HG03469 (cell line): ENCODE results near the gene BRSK2.

Experiments
- ATAC-seq: cut with Tn5 transposase; IDR thresholded peaks from one replicate; pipeline ENCODE4 v1.9.1; 2021; ENCODE audit warnings: mild to moderate bottlenecking, moderate library complexity, moderate number of reproducible peaks; ENCODE audit not compliant: unreplicated experiment

Gene BRSK2

GRCh38 chr11:1395773-1396374, 6.1 kb downstream of the BRSK2 start:
- no peak for ATAC-seq

GRCh38 chr11:1396375-1396841, 6.7 kb downstream of the BRSK2 start:
- ATAC-seq: no peak

GRCh38 chr11:1397146-1397861, 7.6 kb downstream of the BRSK2 start:
- ATAC-seq: no peak

- ATAC-seq: no peak
Observed at GRCh38 chr11:1397862-1398527, 8.3 kb downstream of the BRSK2 start.

GRCh38 chr11:1398528-1399235, 8.9 kb downstream of the BRSK2 start:
- no peak for ATAC-seq

DNA sequence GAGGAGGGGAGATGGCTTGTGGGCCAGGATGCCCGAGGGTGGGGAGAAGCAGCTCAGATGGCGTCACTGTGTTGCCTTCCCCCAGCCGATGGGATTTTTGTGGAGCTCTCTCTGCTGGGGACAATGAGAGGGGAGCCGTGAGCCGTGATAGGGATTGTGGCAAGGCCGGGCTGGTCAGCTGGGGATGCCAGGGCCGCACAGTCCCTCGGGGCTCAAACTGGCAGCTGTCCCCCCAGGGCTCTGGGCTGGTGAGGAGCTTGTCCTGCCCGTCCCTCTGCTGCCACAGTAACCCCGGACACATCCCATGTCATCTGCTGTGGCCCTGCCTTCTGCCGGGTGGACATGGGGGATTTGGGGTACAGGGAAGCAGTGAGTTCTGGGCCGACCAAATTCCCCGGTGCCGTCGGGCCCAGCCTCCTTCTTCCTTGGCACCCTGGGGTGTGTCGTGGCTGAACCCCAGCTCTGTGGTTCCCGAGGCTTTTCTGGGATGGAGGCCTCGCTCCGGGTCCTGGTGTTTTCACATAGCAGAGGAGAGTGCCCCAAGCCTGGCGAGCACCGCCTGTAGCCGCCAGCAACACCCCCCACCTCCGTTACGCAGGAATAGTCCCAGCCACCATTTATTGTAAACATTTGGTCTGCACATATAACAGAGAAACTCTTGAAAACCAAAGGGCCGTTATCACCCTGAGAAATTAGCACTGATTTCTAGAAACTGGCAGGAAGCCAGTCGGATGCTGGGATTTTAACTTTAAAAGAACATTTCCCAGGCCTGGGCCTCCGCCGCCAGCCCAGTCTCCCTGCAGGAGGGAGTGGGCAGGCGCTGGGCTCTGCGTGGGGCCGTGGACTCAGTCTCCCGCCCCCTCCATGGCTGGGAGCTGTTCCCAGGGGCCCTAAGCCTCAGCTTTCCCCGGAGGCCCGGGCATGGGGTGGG, 9.9 kb downstream of the BRSK2 start:
- ATAC-seq: no peak

DNA sequence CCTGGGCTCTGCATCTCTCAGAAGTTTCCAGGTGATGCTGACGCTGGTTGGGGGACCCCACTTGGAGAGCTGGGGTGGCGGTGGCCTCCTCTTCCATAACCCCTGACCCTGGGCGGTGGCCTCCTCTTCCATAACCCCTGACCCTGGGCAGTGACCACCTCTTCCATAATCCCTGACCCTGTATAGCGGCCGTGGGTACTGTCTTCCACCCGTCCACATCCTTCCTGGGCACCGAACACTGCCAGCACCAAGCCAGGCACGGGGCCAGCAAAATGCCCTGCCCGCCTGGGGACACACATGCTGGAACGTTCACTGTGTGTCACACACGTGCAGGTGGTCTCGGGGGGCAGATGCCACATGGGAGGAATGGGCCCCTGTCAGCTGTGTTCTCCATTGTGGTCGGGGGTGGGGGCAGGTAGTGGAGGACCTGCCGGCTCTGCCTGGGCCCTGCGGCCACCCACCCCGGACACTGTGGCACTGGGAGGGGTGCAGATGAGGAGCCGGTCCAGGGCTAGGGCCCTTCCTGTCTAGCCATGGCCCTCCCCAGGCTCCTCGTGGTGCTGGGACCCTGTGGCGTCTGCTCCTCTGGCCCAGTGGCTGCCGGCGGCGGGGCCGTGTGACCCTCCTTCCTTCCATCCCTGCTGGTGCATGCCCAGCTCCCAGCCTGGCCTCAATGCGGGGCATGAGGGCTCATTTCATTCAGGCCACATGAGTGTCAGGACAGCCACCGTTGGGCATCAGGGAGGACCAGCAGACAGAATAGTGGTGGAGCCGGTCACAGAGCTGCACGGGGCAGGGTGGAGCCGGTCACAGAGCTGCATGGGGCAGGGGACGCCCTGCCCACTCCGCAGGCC, 10.8 kb downstream of the BRSK2 start:
- no peak for ATAC-seq

- ATAC-seq: no peak
Observed at GRCh38 chr11:1401171-1401445, 11.4 kb downstream of the BRSK2 start.

GRCh38 chr11:1401656-1402221, 12.0 kb downstream of the BRSK2 start:
- no peak for ATAC-seq

- ATAC-seq: no peak
Observed at GRCh38 chr11:1402355-1403077, 12.8 kb downstream of the BRSK2 start.

GRCh38 chr11:1403078-1403620, 13.4 kb downstream of the BRSK2 start:
- ATAC-seq: no peak

DNA sequence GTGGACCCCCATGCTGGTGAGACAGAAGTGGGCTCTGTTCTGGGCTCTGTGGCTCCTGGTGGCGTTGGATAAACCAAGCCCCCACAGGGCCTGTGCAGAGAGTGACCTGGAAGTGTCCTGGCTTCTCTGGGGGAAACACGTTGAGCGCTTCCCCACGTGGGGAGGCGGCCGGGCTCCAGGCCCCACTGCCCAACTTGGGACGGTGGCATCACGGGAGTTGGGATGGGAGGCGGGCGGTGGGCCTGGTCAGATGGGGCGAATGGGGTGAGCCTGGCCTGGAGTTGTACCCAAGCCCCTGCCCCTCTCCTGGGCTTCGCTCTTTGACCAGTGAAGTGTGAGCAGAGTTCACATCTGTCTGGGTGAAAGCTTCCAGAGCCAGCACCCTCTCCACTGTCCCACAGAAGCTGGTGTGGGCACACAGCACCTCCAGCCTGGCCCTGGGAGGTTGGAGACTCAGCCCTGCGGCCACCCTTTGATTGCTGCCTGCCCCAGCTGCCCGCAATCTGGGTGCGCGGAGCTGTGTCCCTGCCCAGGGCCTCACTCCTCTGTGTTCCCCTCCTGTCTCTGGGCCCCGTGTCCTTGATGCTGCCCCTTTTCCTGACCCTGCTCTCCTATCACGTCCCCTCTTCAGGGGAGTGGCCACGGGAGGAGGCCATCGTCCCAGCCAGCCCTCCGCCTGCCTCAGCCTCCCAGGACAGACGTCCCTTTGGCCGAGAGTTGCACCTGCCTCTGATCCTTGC, 14.2 kb downstream of the BRSK2 start:
- ATAC-seq: no peak

GRCh38 chr11:1404461-1405185, 14.9 kb downstream of the BRSK2 start:
- ATAC-seq: no peak

DNA sequence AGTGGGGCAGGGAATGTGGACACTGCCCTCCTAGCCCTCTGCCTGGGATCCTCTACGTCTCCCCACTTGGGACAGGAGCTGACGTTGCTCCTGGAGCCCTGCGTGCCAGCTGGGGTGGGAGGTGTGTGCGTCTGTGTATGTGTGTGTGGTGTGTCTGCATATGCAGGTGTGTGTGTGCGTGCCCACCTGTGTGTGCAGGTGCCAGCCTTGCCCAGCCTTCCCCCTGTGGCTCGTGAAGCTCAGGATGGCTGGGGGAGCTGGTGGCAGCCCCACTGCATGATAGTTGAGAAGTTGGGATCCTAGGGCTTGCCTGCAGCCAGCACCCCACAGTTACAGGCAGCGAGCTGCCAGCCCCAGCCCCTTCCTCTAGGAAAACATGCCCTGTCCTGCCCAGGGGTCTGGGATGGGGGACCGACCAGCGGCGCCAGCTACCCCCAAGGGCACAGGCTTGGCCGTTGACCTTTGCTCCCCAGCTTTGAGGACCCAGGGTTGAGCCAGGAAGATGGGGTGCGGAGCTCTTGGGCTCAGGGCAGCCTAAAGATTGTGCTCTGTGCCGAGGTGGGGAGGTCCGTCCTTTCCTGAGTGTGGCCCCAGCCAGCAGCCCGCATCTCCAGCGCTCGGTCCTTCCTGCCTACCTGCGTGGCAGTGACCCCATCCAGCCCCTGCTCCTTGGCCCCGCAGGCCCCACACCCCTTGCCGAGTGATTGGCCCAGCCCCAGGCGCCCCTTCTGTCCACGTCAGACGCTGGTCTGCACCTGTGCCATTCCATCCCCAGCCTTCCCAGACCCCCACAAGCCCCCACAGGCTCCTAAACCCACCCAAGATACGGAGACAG, 15.7 kb downstream of the BRSK2 start:
- no peak for ATAC-seq

- no peak for ATAC-seq
Observed at GRCh38 chr11:1406571-1407485, 17.1 kb downstream of the BRSK2 start.
